ENCODE results near the gene HEATR5A.
"Not testable (repeated sequence)": the region's sequence is repeated elsewhere in the genome, so short reads cannot be mapped to it uniquely, and the experiment has no call there.

HEATR5A gene

GRCh38 chr14:31283578-31284252 is 136.6 kb downstream of the HEATR5A start:
- DNase-seq = no peak
- Mint-ChIP-seq H3K27ac (no peak overlapping the region), H3K9me3 (peaks cover 5% of the 10 kb centered on the region), H3K27me3 (no peaks in the 10 kb centered on the region), H3K36me3 (no peaks in the 10 kb centered on the region), H3K4me3 (no peak overlapping the region), H3K4me1 (peaks cover 4% of the 10 kb centered on the region)
- CTCF ChIA-PET = no interaction called here

GRCh38 chr14:31283153-31283552 is 137.2 kb downstream of the HEATR5A start:
- Mint-ChIP-seq H3K36me3 (no peaks in the 10 kb centered on the region), H3K4me1 (peaks cover 4% of the 10 kb centered on the region), H3K9me3 (peaks cover 7% of the 10 kb centered on the region)

GRCh38 chr14:31280871-31281220 is 139.5 kb downstream of the HEATR5A start:
- H3K27me3 Mint-ChIP-seq = no peaks in the 10 kb centered on the region
- peaks cover 4% of the 10 kb centered on the region for H3K4me1 Mint-ChIP-seq
- no peak overlapping the region for H3K27ac Mint-ChIP-seq
- no peak for DNase-seq
- H3K9me3 Mint-ChIP-seq = peaks cover 11% of the 10 kb centered on the region
- CTCF ChIA-PET = no interaction called here
- peaks cover 2% of the 10 kb centered on the region for H3K36me3 Mint-ChIP-seq
- H3K4me3 Mint-ChIP-seq = no peak overlapping the region

More at GRCh38 chr14:31283153-31283552, 137.2 kb downstream of the HEATR5A start:
- DNase-seq = no peak
- Mint-ChIP-seq H3K27me3 (no peaks in the 10 kb centered on the region), H3K27ac (no peak overlapping the region), H3K4me3 (no peak overlapping the region)
- CTCF ChIA-PET = no interaction called here

- no peak for DNase-seq
- H3K27me3 Mint-ChIP-seq = no peaks in the 10 kb centered on the region
- H3K9me3 Mint-ChIP-seq = peaks cover 13% of the 10 kb centered on the region
- CTCF ChIA-PET = no interaction called here
- no peak overlapping the region for H3K27ac Mint-ChIP-seq
- peaks cover 2% of the 10 kb centered on the region for H3K36me3 Mint-ChIP-seq
- H3K4me3 Mint-ChIP-seq = no peak overlapping the region
- peaks cover 4% of the 10 kb centered on the region for H3K4me1 Mint-ChIP-seq
Observed at GRCh38 chr14:31280132-31280870, 140.0 kb downstream of the HEATR5A start.

GRCh38 chr14:31278883-31279282 is 141.5 kb downstream of the HEATR5A start:
- H3K27ac Mint-ChIP-seq = no peak overlapping the region
- DNase-seq = no peak
- peaks cover 16% of the 10 kb centered on the region for H3K9me3 Mint-ChIP-seq
- peaks cover 2% of the 10 kb centered on the region for H3K36me3 Mint-ChIP-seq
- H3K4me3 Mint-ChIP-seq = no peak overlapping the region
- H3K4me1 Mint-ChIP-seq = peaks cover 8% of the 10 kb centered on the region
- CTCF ChIA-PET = no interaction called here
- no peaks in the 10 kb centered on the region for H3K27me3 Mint-ChIP-seq

GRCh38 chr14:31277085-31277484 is 143.3 kb downstream of the HEATR5A start:
- Mint-ChIP-seq H3K27ac (no peak overlapping the region), H3K36me3 (peaks cover 2% of the 10 kb centered on the region), H3K4me1 (peaks cover 5% of the 10 kb centered on the region), H3K4me3 (no peak overlapping the region), H3K27me3 (no peaks in the 10 kb centered on the region), H3K9me3 (peaks cover 17% of the 10 kb centered on the region)
- CTCF ChIA-PET = no interaction called here
- no peak for DNase-seq

- H3K36me3 Mint-ChIP-seq, CTCF ChIA-PET: not testable (repeated sequence)
Observed at GRCh38 chr14:31276417-31276816, 143.9 kb downstream of the HEATR5A start.

GRCh38 chr14:31275731-31276130 is 144.6 kb downstream of the HEATR5A start:
- H3K4me1 Mint-ChIP-seq = peaks cover 5% of the 10 kb centered on the region
- no peak overlapping the region for H3K27ac Mint-ChIP-seq
- H3K9me3 Mint-ChIP-seq = peaks cover 17% of the 10 kb centered on the region
- CTCF ChIA-PET = no interaction called here
- peaks cover 2% of the 10 kb centered on the region for H3K36me3 Mint-ChIP-seq
- H3K27me3 Mint-ChIP-seq = no peaks in the 10 kb centered on the region
- no peak overlapping the region for H3K4me3 Mint-ChIP-seq
- no peak for DNase-seq

More at GRCh38 chr14:31276417-31276816, 143.9 kb downstream of the HEATR5A start:
- not testable (repeated sequence) for H3K27ac Mint-ChIP-seq, H3K4me1 Mint-ChIP-seq, DNase-seq, H3K27me3 Mint-ChIP-seq, H3K4me3 Mint-ChIP-seq
- H3K9me3 Mint-ChIP-seq = peaks cover 17% of the 10 kb centered on the region

- CTCF ChIA-PET = no interaction called here
- Mint-ChIP-seq H3K36me3 (peaks cover 2% of the 10 kb centered on the region), H3K27ac (no peak overlapping the region), H3K4me1 (peaks cover 5% of the 10 kb centered on the region), H3K4me3 (no peak overlapping the region), H3K9me3 (peaks cover 13% of the 10 kb centered on the region), H3K27me3 (no peaks in the 10 kb centered on the region)
- DNase-seq = no peak
Observed at GRCh38 chr14:31271648-31272047, 148.7 kb downstream of the HEATR5A start.

- Mint-ChIP-seq H3K4me1 (peaks cover 12% of the 10 kb centered on the region), H3K9me3 (peaks cover 7% of the 10 kb centered on the region), H3K27me3 (no peaks in the 10 kb centered on the region), H3K36me3 (no peaks in the 10 kb centered on the region), H3K27ac (no peak overlapping the region), H3K4me3 (no peak overlapping the region)
- peak; percentile 27 for DNase-seq
- CTCF ChIA-PET = interaction anchor here (0.7 to 0.9 kb wide), 2 partner anchors 47 to 79 kb away, joined by 3 to 4 read pairs; no protein-coding TSS in a partner anchor
Observed at GRCh38 chr14:31270196-31270772, 150.1 kb downstream of the HEATR5A start.

- Mint-ChIP-seq H3K27ac (no peak overlapping the region), H3K9me3 (peaks cover 7% of the 10 kb centered on the region), H3K36me3 (no peaks in the 10 kb centered on the region), H3K4me3 (no peak overlapping the region), H3K4me1 (peaks cover 15% of the 10 kb centered on the region), H3K27me3 (no peaks in the 10 kb centered on the region)
- CTCF ChIA-PET = interaction anchor here (0.6 to 0.9 kb wide), 2 partner anchors 48 to 282 kb away, joined by 3 to 4 read pairs; no protein-coding TSS in a partner anchor
- no peak for DNase-seq
Observed at GRCh38 chr14:31269634-31270195, 150.6 kb downstream of the HEATR5A start.

GRCh38 chr14:31268216-31268615 is 152.1 kb downstream of the HEATR5A start:
- Mint-ChIP-seq H3K27me3 (no peaks in the 10 kb centered on the region), H3K9me3 (peaks cover 3% of the 10 kb centered on the region), H3K27ac (no peak overlapping the region), H3K36me3 (no peaks in the 10 kb centered on the region), H3K4me3 (no peak overlapping the region), H3K4me1 (peaks cover 16% of the 10 kb centered on the region)
- CTCF ChIA-PET = no interaction called here
- no peak for DNase-seq

GRCh38 chr14:31266437-31267331 is 153.7 kb downstream of the HEATR5A start:
- CTCF ChIA-PET = no interaction called here
- Mint-ChIP-seq H3K9me3 (peaks cover 3% of the 10 kb centered on the region), H3K4me1 (peaks cover 16% of the 10 kb centered on the region), H3K36me3 (no peaks in the 10 kb centered on the region), H3K4me3 (no peak overlapping the region), H3K27me3 (no peaks in the 10 kb centered on the region), H3K27ac (no peak overlapping the region)
- DNase-seq = no peak

Measured in activated naive CD4-positive, alpha-beta T cell treated with anti-CD3 and anti-CD28 coated beads, Interleukin-2, amount 10 ng/mL, durations not matched to agents 7 days and 5 days (primary cell).